Measurements from ENCODE around the gene CWH43.

DNA sequence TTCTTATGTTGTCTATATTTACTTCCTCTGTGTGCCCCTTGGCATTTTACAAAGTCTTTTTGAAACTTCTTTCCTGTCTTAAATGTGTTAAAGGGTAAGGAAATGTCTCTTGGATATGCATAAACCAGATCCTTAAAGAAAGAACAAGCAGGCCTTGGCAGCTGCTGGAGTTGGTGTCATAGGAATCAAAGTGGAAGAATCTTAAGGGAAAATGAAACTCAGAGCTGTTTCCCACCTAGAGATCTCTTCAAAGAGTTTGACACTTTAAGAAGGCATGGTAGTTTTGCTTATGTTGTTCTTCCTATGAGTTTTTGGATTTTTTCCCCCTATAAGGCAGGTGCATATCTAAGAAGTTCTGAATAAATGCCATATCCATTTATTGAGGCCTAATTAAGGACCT lies 37.0 kb upstream of the CWH43 start:
- TF ChIP-seq, protein P1, sequence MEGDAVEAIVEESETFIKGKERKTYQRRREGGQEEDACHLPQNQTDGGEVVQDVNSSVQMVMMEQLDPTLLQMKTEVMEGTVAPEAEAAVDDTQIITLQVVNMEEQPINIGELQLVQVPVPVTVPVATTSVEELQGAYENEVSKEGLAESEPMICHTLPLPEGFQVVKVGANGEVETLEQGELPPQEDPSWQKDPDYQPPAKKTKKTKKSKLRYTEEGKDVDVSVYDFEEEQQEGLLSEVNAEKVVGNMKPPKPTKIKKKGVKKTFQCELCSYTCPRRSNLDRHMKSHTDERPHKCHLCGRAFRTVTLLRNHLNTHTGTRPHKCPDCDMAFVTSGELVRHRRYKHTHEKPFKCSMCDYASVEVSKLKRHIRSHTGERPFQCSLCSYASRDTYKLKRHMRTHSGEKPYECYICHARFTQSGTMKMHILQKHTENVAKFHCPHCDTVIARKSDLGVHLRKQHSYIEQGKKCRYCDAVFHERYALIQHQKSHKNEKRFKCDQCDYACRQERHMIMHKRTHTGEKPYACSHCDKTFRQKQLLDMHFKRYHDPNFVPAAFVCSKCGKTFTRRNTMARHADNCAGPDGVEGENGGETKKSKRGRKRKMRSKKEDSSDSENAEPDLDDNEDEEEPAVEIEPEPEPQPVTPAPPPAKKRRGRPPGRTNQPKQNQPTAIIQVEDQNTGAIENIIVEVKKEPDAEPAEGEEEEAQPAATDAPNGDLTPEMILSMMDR (IDR thresholded peaks at IDR 0.05), result no peak
- no peak for TF ChIP-seq POLR2A (IDR thresholded peaks at IDR 0.05)
